ENCODE data around the gene PTPRN2. TPM values are rescaled to one million over a fixed set of nuclear protein-coding genes. Genes with fewer than 3 reads are reported as not detected.
"Not testable (repeated sequence)": the region's sequence is repeated elsewhere in the genome, so short reads cannot be mapped to it uniquely, and the experiment has no call there.

PTPRN2 gene
- total RNA-seq, 1 experiment from 2014 or later: not detected

- TF ChIP-seq CTCF (conservative IDR thresholded peaks at IDR 0.05): no peak
- no peak for TF ChIP-seq EZH2 (IDR thresholded peaks at IDR 0.05; ENCODE audit: low read depth)
- no peaks in the 10 kb centered on the region for H3K36me3 ChIP-seq (ENCODE audit: low read depth)
- no peaks in the 10 kb centered on the region for H3K9me3 ChIP-seq (ENCODE audit: insufficient read depth, low read depth)
- intact Hi-C loops (cut with micrococcal nuclease; ENCODE audit: unreplicated experiment): no loop called here
- H2AFZ ChIP-seq: no peak overlapping the region
- H4K20me1 ChIP-seq (ENCODE audit: insufficient read depth): no peaks in the 10 kb centered on the region
- POLR2A ChIA-PET (ENCODE audit: unreplicated experiment): no interaction called here
- H3K4me2 ChIP-seq: no peak overlapping the region
- CTCF ChIA-PET: no interaction called here
- no peaks in the 10 kb centered on the region for H3K9me2 ChIP-seq (ENCODE audit: insufficient read depth)
- H3F3A ChIP-seq (ENCODE audit: insufficient read depth, low read depth): no peaks in the 10 kb centered on the region
- no peak for DNase-seq
- BruUV-seq (replicated peaks): no TSS peak
- no peaks in the 10 kb centered on the region for H3K4me1 ChIP-seq (replicated peaks; ENCODE audit: insufficient read depth)
- no peak overlapping the region for H3K4me3 ChIP-seq
- H3K27ac ChIP-seq: no peak overlapping the region
- H3K79me2 ChIP-seq (ENCODE audit: low read depth): no peaks in the 10 kb centered on the region
- peaks cover 89% of the 10 kb centered on the region for H3K27me3 ChIP-seq (ENCODE audit: insufficient read depth, low read depth)
Measured at GRCh38 chr7:158275711-158276413, 311.8 kb downstream of the PTPRN2 start.

- no peaks in the 10 kb centered on the region for H3K9me3 ChIP-seq (ENCODE audit: insufficient read depth, low read depth)
- no TSS peak for BruUV-seq (replicated peaks)
- no peaks in the 10 kb centered on the region for H3K36me3 ChIP-seq (ENCODE audit: low read depth)
- H3K4me2 ChIP-seq: no peak overlapping the region
- H2AFZ ChIP-seq: no peak overlapping the region
- intact Hi-C loops (cut with micrococcal nuclease; ENCODE audit: unreplicated experiment): no loop called here
- DNase-seq: no peak
- H4K20me1 ChIP-seq (ENCODE audit: insufficient read depth): no peaks in the 10 kb centered on the region
- no peak overlapping the region for H3K27ac ChIP-seq
- no peaks in the 10 kb centered on the region for H3K9me2 ChIP-seq (ENCODE audit: insufficient read depth)
- POLR2A ChIA-PET (ENCODE audit: unreplicated experiment): no interaction called here
- no peak overlapping the region for H3K4me3 ChIP-seq
- no peaks in the 10 kb centered on the region for H3F3A ChIP-seq (ENCODE audit: insufficient read depth, low read depth)
- H3K79me2 ChIP-seq (ENCODE audit: low read depth): no peaks in the 10 kb centered on the region
- H3K4me1 ChIP-seq (replicated peaks; ENCODE audit: insufficient read depth): no peaks in the 10 kb centered on the region
- H3K27me3 ChIP-seq (ENCODE audit: insufficient read depth, low read depth): peaks cover 85% of the 10 kb centered on the region
- TF ChIP-seq EZH2 (IDR thresholded peaks at IDR 0.05; ENCODE audit: low read depth): no peak
- TF ChIP-seq CTCF (conservative IDR thresholded peaks at IDR 0.05): no peak
- CTCF ChIA-PET: no interaction called here
Measured at GRCh38 chr7:158274996-158275395, 312.6 kb downstream of the PTPRN2 start.

- no peak for DNase-seq
- no peaks in the 10 kb centered on the region for H3K9me2 ChIP-seq (ENCODE audit: insufficient read depth)
- no peak overlapping the region for H3K4me3 ChIP-seq
- no peak overlapping the region for H2AFZ ChIP-seq
- no peaks in the 10 kb centered on the region for H3K79me2 ChIP-seq (ENCODE audit: low read depth)
- no peaks in the 10 kb centered on the region for H3K36me3 ChIP-seq (ENCODE audit: low read depth)
- no peaks in the 10 kb centered on the region for H3K9me3 ChIP-seq (ENCODE audit: insufficient read depth, low read depth)
- no peak overlapping the region for H3K4me2 ChIP-seq
- no peaks in the 10 kb centered on the region for H4K20me1 ChIP-seq (ENCODE audit: insufficient read depth)
- no TSS peak for BruUV-seq (replicated peaks)
- H3K27ac ChIP-seq: no peak overlapping the region
- TF ChIP-seq CTCF (conservative IDR thresholded peaks at IDR 0.05) (no peak), EZH2 (IDR thresholded peaks at IDR 0.05; ENCODE audit: low read depth) (no peak)
- no peaks in the 10 kb centered on the region for H3K4me1 ChIP-seq (replicated peaks; ENCODE audit: insufficient read depth)
- intact Hi-C loops (cut with micrococcal nuclease; ENCODE audit: unreplicated experiment): no loop called here
- ChIA-PET POLR2A (ENCODE audit: unreplicated experiment) (no interaction called here), CTCF (no interaction called here)
- H3K27me3 ChIP-seq (ENCODE audit: insufficient read depth, low read depth): peaks cover 85% of the 10 kb centered on the region
- no peaks in the 10 kb centered on the region for H3F3A ChIP-seq (ENCODE audit: insufficient read depth, low read depth)
Measured at GRCh38 chr7:158274404-158274811, 313.2 kb downstream of the PTPRN2 start.

GRCh38 chr7:158273756-158274342 lies 313.8 kb downstream of the PTPRN2 start:
- H3K79me2 ChIP-seq (ENCODE audit: low read depth); H3K4me1 ChIP-seq (replicated peaks; ENCODE audit: insufficient read depth); H3K36me3 ChIP-seq (ENCODE audit: low read depth); H4K20me1 ChIP-seq (ENCODE audit: insufficient read depth); H3K27ac ChIP-seq; H2AFZ ChIP-seq; H3K4me2 ChIP-seq; H3K4me3 ChIP-seq; BruUV-seq (replicated peaks); POLR2A ChIA-PET (ENCODE audit: unreplicated experiment); H3F3A ChIP-seq (ENCODE audit: insufficient read depth, low read depth); DNase-seq; H3K9me2 ChIP-seq (ENCODE audit: insufficient read depth); CTCF ChIA-PET; H3K9me3 ChIP-seq (ENCODE audit: insufficient read depth, low read depth); intact Hi-C loops (cut with micrococcal nuclease; ENCODE audit: unreplicated experiment): not testable (repeated sequence)
- peaks cover 85% of the 10 kb centered on the region for H3K27me3 ChIP-seq (ENCODE audit: insufficient read depth, low read depth)

Measured in PC-9 (cell line).